Keratinocyte (primary cell): ENCODE data around the gene COL6A2. TPM values are rescaled to one million over a fixed set of nuclear protein-coding genes. Genes with fewer than 3 reads are reported as not detected.
A peak's percentile ranks its signal among the peaks of the same experiment; 100 is the strongest.

Source experiments
- DNase-seq: peaks from one replicate; pipeline ENCODE4 v3.0.0-alpha.2; 2011; ENCODE audit warnings: low read depth, missing footprints, low spot score
- FAIRE-seq: peaks from 2 replicates; lab custom pipeline; 2011; peaks lifted over from hg19 to GRCh38; lab: Jason Lieb, UNC
- H2AFZ ChIP-seq: 2 replicates; pipeline ENCODE4 v1.6.0; 2012; ENCODE audit warnings: low read length, control low read depth, inconsistent platforms; ENCODE audit not compliant: control insufficient read depth
- H3K27ac ChIP-seq: 2 replicates; pipeline ENCODE4 v1.5.1; 2011; ENCODE audit warnings: low read length; ENCODE audit not compliant: control insufficient read depth, insufficient read depth
- H3K27me3 ChIP-seq: 3 replicates; pipeline ENCODE4 v1.6.0; 2011; ENCODE audit warnings: low read length; ENCODE audit not compliant: control insufficient read depth, insufficient read depth; ENCODE audit errors: extremely low read depth
- H3K36me3 ChIP-seq, 2 experiments: 2 replicates in 1 of 2; 3 replicates in 1 of 2; pipeline ENCODE4 v1.5.1; 2011; ENCODE audit warnings: low read length in 2 of 2, mild to moderate bottlenecking in 1 of 2; ENCODE audit not compliant: control insufficient read depth in 2 of 2, insufficient read depth in 2 of 2; ENCODE audit errors: extremely low read depth in 1 of 2
- H3K4me1 ChIP-seq: 3 replicates; pipeline ENCODE4 v1.5.1; 2011; ENCODE audit warnings: low read length; ENCODE audit not compliant: control insufficient read depth, insufficient read depth; ENCODE audit errors: extremely low read depth
- H3K4me2 ChIP-seq: 3 replicates; pipeline ENCODE4 v1.6.0; 2011; ENCODE audit warnings: low read depth, low read length; ENCODE audit not compliant: control insufficient read depth, insufficient read depth; ENCODE audit errors: extremely low read depth
- H3K4me3 ChIP-seq, 3 experiments: fragments of 200-600 bp in 1 of 3; sonication (generic) in 1 of 3; 2 replicates in 2 of 3; 3 replicates in 1 of 3; pipeline ENCODE4 v1.5.1; 2011 to 2016; ENCODE audit warnings: low read length in 3 of 3, mild to moderate bottlenecking in 3 of 3, control low read depth in 2 of 3, inconsistent platforms in 1 of 3, low read depth in 1 of 3, mixed read lengths in 1 of 3, mixed run types in 1 of 3, moderate library complexity in 1 of 3; ENCODE audit not compliant: control insufficient read depth in 2 of 3, insufficient read depth in 2 of 3; ENCODE audit errors: extremely low read depth in 1 of 3
- H3K79me2 ChIP-seq: 2 replicates; pipeline ENCODE4 v1.6.0; 2012; ENCODE audit warnings: low read length; ENCODE audit not compliant: control insufficient read depth, insufficient read depth
- H3K9ac ChIP-seq: 3 replicates; pipeline ENCODE4 v1.6.0; 2011; ENCODE audit warnings: low read length; ENCODE audit not compliant: control insufficient read depth, insufficient read depth; ENCODE audit errors: extremely low read depth
- H3K9me1 ChIP-seq: 3 replicates; pipeline ENCODE4 v1.6.0; 2011; ENCODE audit warnings: low read length; ENCODE audit not compliant: control insufficient read depth, insufficient read depth; ENCODE audit errors: extremely low read depth
- H3K9me3 ChIP-seq: 2 replicates; pipeline ENCODE4 v1.5.1; 2012; ENCODE audit warnings: low read depth, low read length; ENCODE audit not compliant: control insufficient read depth
- H4K20me1 ChIP-seq: 3 replicates; pipeline ENCODE4 v1.6.0; 2011; ENCODE audit warnings: low read length; ENCODE audit not compliant: control insufficient read depth, insufficient read depth; ENCODE audit errors: extremely low read depth
- CTCF ChIP-seq, 3 experiments: IDR thresholded peaks in 1 of 3; conservative IDR thresholded peaks in 1 of 3; optimal IDR thresholded peaks in 1 of 3; 2 replicates in 2 of 3; 3 replicates in 1 of 3; pipeline versions ENCODE3 to v1.5.1; 2011; ENCODE audit warnings: low read length in 3 of 3, mild to moderate bottlenecking in 3 of 3, moderate library complexity in 2 of 3, control low read depth in 1 of 3, inconsistent platforms in 1 of 3; ENCODE audit not compliant: insufficient read depth in 2 of 3; ENCODE audit errors: extremely low read depth in 1 of 3
- EZH2 ChIP-seq: IDR thresholded peaks from one replicate; pipeline ENCODE4 v1.6.1; 2012; ENCODE audit warnings: inconsistent platforms, mild to moderate bottlenecking, low read length, moderate library complexity
- dilution Hi-C: fragments of 300-500 bp; cut with MboI; formaldehyde crosslinking; loops from one replicate; pipeline ENCODE4 v1.7.0; 2020; ENCODE audit warnings: low sequenced_read_pairs; ENCODE audit not compliant: extremely low pct_ligation_motif_present
- polyA minus RNA-seq, 3 experiments: library from RNA; depleted of rRNA, polyadenylated mRNA; stranded (reverse); fragments of >200 nt; gene quantifications; 1 replicate in 1 of 3; 2 replicates in 1 of 3; 3 replicates in 1 of 3; pipeline ENCODE4 v1.2.3, GENCODE V29; 2011
- polyA plus RNA-seq, 5 experiments: library from polyadenylated mRNA; depleted of rRNA in 3 of 5; stranded (reverse) in 3 of 5; stranded (forward) in 1 of 5; unstranded in 1 of 5; fragments of >200 nt; gene quantifications; 1 replicate in 1 of 5; 2 replicates in 3 of 5; 3 replicates in 1 of 5; pipeline versions ENCODE4 v1.2.1 to v1.2.3, GENCODE V29; 2011 to 2012; ENCODE audit warnings: missing spikeins in 2 of 5, low read depth in 1 of 5, low replicate concordance in 1 of 5

The COL6A2 gene
- polyA plus RNA-seq = 0.03 to 0.41 TPM (median 0.12 TPM) in 3 replicates
- 0.14 TPM for polyA plus RNA-seq (2011; ENCODE audit: low read depth)
- polyA plus RNA-seq (2011; cell fraction: cytosol; rRNA removed) = 0.12 and 0.34 TPM in 2 replicates
- polyA plus RNA-seq (2011; cell fraction: nucleus; rRNA removed) = 0.75 and 3.8 TPM in 2 replicates
- 0.19 and 0.63 TPM in 2 replicates for polyA plus RNA-seq (2012; ENCODE audit: low replicate concordance)
- 0.06 to 1.0 TPM (median 0.46 TPM) in 3 replicates for polyA minus RNA-seq
- 1.7 TPM for polyA minus RNA-seq (2011; cell fraction: cytosol; rRNA and poly(A)+ RNA removed)
- polyA minus RNA-seq (2011; cell fraction: nucleus; rRNA and poly(A)+ RNA removed) = 0.84 and 1.1 TPM in 2 replicates

- Histone ChIP-seq H2AFZ (no peak within 1 kb of the TSS), H3K4me3 (no peak within 1 kb of the TSS), H3K4me2 (no peak within 1 kb of the TSS), H3K36me3 (no peaks in the 10 kb centered on the region), H3K27ac (no peak within 1 kb of the TSS), H3K9me3 (no peaks in the 10 kb centered on the region), H3K27me3 (peaks cover 43% of the 10 kb centered on the region), H3K9me1 (no peaks in the 10 kb centered on the region), H3K79me2 (no peaks in the 10 kb centered on the region), H3K4me1 (no peaks in the 10 kb centered on the region), H3K9ac (no peak within 1 kb of the TSS), H4K20me1 (no peaks in the 10 kb centered on the region)
- DNase-seq = no peak
- FAIRE-seq = no peak
- dilution Hi-C loops = no loop called here
- no peak for TF ChIP-seq CTCF (optimal IDR thresholded peaks at IDR 0.05 in 1 of 3, IDR thresholded peaks at IDR 0.05 in 1 of 3, conservative IDR thresholded peaks at IDR 0.05 in 1 of 3; ENCODE audit: extremely low read depth in 1 of 3, insufficient read depth in 2 of 3, low read length in 3 of 3)
- TF ChIP-seq EZH2 = peak; percentile 43
Observed at GRCh38 chr21:46097336-46098293, at the start of gene COL6A2. TSS of gene COL6A2 (plus strand) at chr21:46098112.

GRCh38 chr21:46048926-46049889, 48.7 kb upstream of the COL6A2 start:
- Histone ChIP-seq H3K27ac (no peak overlapping the region), H3K27me3 (no peaks in the 10 kb centered on the region), H3K36me3 (no peaks in the 10 kb centered on the region), H3K4me1 (peaks cover 4% of the 10 kb centered on the region), H3K9ac (no peak overlapping the region), H2AFZ (peak overlapping the region; percentile 56), H3K79me2 (no peaks in the 10 kb centered on the region), H3K9me1 (no peaks in the 10 kb centered on the region), H3K9me3 (no peaks in the 10 kb centered on the region), H4K20me1 (no peaks in the 10 kb centered on the region), H3K4me3 (no peak overlapping the region), H3K4me2 (peak overlapping the region; percentile 39)
- DNase-seq (peak; percentile 19), FAIRE-seq (peak; percentile 26)
- no peak for TF ChIP-seq EZH2
- dilution Hi-C loops = no loop called here
